ES-I3 (cell line): ENCODE measurements around the gene SLC28A1.

ENCODE experiments used
- H3K36me3 ChIP-seq: 2 replicates; pipeline ENCODE4 v1.6.1; 2013; ENCODE audit warnings: mild to moderate bottlenecking, low read length, control low read depth, moderate library complexity; ENCODE audit not compliant: insufficient read depth
- H3K4me1 ChIP-seq: 2 replicates; pipeline ENCODE4 v1.6.1; 2013; ENCODE audit warnings: mild to moderate bottlenecking, control low read depth, low read length; ENCODE audit not compliant: insufficient read depth
- H3K9ac ChIP-seq: 2 replicates; pipeline ENCODE4 v1.6.1; 2013; ENCODE audit warnings: low read depth, mild to moderate bottlenecking, low read length, moderate library complexity
- H3K9me3 ChIP-seq: 2 replicates; pipeline ENCODE4 v1.6.1; 2013; ENCODE audit warnings: mild to moderate bottlenecking, low read length, moderate library complexity; ENCODE audit not compliant: control insufficient read depth, insufficient read depth

The SLC28A1 gene

DNA sequence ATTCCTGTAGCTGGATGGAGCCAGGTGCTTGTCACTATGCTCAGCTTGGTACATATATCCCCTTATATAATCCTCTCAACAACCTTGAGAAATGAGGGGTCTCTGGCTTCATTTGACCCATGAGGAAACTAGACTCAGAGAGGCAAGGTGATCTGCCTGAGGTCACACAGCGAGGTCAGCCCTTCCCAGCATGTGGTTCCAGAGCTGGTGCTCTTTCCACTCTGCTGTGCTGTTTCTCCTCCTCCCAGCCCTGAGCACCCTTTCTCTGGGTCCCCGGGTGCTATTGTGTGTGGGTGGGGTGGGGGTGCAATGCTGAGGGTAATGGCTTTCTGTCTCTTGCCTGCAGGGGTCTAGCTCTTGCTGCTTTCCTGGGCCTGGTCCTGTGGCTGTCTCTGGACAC, 19.3 kb downstream of the SLC28A1 start:
- Histone ChIP-seq H3K4me1 (0 out of 2 replicates have a peak, but pooled peaks cover 2% of the 10 kb centered on the region), H3K36me3 (no peaks in the 10 kb centered on the region), H3K9ac (no peak overlapping the region), H3K9me3 (no peaks in the 10 kb centered on the region)

DNA sequence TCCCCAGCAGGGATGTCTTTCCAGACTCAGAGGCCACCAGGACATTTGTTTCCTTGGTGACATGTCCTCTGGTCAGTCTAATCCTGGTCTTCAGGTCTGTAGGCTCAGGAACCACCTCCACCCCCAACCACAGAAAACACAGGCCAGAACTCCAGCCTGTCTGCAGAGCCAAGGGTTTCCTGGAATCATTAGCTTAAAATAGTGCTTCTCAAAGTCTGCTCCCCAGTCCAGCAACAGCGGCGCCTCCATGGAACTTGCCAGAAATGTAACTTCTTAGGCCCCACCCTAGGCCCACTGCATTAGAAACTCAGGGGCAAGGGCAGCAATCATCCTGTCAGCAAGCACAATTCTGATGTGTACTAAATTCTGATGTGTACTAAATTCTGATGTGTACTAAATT, 20.0 kb downstream of the SLC28A1 start:
- Histone ChIP-seq H3K9me3 (no peaks in the 10 kb centered on the region), H3K4me1 (peaks cover 4% of the 10 kb centered on the region; the same call in 1 of the 2 replicates), H3K36me3 (no peaks in the 10 kb centered on the region), H3K9ac (no peak overlapping the region)

DNA sequence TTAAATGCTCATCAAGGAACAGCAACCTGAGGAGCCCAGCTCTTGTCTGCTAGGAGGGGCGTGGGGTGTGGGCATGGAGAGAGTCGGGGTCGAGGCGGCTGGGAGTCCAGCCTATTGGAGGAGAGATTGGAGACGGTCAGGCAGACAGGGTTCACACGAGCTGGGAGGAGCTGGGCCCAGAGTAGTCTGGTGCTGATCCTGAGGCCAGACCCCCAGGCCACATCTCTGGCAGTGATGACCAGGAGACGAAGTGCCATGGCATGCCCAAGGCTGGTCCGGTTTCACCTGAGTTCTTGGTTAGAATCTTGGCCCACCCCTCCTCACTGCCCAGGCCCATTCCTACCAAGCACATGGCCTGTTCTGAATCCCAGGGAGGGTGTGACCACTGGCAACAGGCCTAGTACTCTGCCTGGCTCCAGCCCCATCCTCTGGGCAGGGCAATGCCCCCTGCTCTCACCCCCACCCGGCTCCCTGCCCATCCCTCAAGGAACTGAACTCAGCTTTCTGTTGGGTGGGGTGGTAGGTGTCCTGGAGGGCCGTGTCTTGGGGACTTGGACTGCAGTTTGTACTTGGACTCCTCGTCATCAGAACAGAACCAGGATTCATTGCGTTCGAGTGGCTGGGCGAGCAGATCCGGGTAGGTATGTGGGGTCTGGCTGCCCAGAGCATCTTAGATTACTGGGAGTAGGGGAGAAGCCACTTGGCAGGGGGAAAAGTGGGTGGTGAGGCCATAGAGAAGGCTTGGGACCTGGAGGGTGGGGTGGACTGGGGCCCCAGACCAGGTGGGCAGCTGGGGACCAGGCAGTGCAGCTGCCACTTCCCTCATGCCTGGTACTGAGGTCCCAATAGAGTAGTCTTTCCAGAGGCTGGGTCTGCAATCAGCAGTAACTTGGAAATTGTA, 20.8 kb downstream of the SLC28A1 start:
- H3K4me1 ChIP-seq, result peaks cover 4% of the 10 kb centered on the region; the same call in 1 of the 2 replicates
- no peak overlapping the region for H3K9ac ChIP-seq
- H3K9me3 ChIP-seq, result no peaks in the 10 kb centered on the region
- H3K36me3 ChIP-seq, result no peaks in the 10 kb centered on the region

DNA sequence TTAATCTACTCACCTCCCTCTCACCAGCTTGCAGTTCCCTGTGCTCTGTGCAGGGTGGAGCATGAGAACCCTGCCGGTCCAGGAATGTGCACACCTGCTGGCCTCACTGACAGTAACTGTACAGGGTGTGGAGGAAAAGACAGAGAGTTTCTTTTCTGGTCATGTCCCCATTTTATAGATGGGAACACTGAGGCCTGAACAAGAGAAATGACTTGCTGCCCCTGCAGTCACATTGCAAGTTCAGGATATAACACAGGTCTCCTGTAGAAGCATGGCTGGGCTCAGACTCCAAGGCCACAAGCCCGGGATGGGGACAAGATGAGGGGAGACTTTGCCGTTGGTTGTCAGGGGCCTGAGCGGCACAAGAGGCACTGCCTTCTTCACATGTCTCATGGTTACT, 23.3 kb downstream of the SLC28A1 start:
- H3K4me1 ChIP-seq, result peaks cover 4% of the 10 kb centered on the region; the same call in 1 of the 2 replicates
- no peaks in the 10 kb centered on the region; the same call in 1 of the 2 replicates for H3K9me3 ChIP-seq
- no peak overlapping the region for H3K9ac ChIP-seq
- no peaks in the 10 kb centered on the region for H3K36me3 ChIP-seq

DNA sequence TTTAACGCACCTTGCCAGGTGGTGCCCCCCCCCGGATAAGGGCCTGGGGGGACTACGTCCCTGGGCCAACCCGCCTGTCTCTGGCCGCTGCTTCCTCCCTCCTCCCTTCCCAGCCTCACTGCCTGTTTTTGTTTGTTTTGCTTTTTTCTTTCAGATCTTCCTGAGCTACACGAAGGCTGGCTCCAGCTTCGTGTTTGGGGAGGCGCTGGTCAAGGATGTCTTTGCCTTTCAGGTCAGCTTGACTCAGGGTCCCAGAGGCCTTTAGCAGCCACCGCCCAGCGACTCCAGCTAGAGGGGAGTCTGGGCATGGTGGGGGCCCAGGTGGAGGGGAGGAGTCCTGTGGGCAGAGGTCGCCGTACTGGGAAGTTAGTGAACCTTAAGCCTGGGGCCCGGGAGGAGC, 24.1 kb downstream of the SLC28A1 start:
- no peaks in the 10 kb centered on the region for H3K36me3 ChIP-seq
- H3K9ac ChIP-seq, result no peak overlapping the region
- no peaks in the 10 kb centered on the region; the same call in 1 of the 2 replicates for H3K9me3 ChIP-seq
- peaks cover 4% of the 10 kb centered on the region; the same call in 1 of the 2 replicates for H3K4me1 ChIP-seq

DNA sequence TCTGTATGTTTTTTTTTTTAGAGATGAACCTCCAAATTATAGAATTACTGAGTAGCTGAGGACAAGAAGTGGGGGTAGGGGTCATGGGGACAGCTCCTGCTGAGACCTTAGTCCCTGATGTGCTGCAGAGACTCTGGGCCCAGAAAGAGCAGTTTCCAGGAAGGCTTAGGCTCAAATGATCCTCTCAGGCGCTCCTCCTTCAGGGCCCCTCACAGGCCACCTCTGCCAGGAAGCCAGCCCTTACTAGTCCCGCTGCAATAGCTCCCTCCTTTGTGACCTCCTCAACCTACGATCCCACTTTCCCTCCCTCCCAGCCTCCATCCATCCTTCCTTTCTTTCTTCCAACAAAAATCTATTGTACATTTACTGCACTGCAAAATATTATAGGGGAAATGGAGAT, 24.6 kb downstream of the SLC28A1 start:
- no peaks in the 10 kb centered on the region for H3K36me3 ChIP-seq
- no peaks in the 10 kb centered on the region; the same call in 1 of the 2 replicates for H3K9me3 ChIP-seq
- H3K4me1 ChIP-seq, result peaks cover 4% of the 10 kb centered on the region; the same call in 1 of the 2 replicates
- no peak overlapping the region for H3K9ac ChIP-seq

DNA sequence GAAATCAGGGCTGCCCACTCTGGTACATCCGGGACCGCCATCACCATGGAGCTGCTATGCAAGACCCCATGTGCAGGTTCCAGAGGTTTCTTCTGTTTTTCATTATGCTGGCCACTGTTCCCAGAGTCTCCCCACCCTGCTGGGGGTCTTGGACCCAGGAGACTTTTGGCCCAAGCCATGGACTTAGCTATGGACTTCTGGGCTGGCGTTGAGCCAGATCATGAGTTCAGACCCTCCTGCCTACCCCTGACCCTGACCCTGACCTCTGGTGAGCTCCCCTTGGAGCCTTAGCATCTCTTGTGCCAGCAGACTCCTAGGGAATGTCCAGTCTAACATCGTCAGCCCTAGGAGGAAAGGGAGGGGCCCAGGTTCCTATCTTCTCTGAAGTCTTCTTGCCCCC, 25.3 kb downstream of the SLC28A1 start:
- Histone ChIP-seq H3K36me3 (no peaks in the 10 kb centered on the region), H3K9ac (no peak overlapping the region), H3K4me1 (peaks cover 10% of the 10 kb centered on the region; the same call in 1 of the 2 replicates), H3K9me3 (no peaks in the 10 kb centered on the region; the same call in 1 of the 2 replicates)

DNA sequence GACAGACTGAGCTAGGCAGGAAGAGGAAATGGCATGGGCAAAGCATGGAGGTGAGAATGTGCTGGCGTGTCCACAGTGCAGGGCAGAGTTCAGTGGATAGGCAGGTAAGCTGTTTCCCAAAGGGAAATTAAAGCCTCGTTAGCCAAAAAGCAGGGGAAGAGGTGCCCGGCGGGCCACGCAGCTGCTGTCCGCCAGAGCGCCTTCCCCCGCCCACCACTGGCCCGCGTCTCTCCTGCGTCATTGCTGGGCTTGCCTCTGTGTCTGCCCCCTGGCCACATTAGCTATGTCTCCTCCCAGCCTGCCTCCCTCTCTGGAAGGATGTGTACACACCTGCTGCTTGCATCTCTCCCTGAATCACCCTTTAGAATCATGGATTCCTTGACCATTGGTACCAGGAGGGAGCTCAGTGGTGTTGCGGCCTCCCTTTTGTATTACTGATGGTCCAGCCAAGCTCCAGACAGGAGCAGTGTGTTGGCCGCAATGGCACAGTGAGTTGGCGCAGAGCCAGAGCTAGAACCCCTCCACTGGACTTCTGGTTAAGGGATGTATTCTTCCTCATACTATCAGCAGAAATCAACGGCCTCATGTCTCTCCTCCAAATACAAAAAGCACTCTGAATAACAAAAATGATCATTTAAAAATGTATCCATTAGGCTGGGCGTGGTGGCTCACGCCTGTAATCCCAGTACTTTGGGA, 26.6 kb downstream of the SLC28A1 start:
- H3K4me1 ChIP-seq, result peaks cover 17% of the 10 kb centered on the region; the same call in 1 of the 2 replicates
- no peak overlapping the region for H3K9ac ChIP-seq
- no peaks in the 10 kb centered on the region; the same call in 1 of the 2 replicates for H3K9me3 ChIP-seq
- H3K36me3 ChIP-seq, result no peaks in the 10 kb centered on the region

DNA sequence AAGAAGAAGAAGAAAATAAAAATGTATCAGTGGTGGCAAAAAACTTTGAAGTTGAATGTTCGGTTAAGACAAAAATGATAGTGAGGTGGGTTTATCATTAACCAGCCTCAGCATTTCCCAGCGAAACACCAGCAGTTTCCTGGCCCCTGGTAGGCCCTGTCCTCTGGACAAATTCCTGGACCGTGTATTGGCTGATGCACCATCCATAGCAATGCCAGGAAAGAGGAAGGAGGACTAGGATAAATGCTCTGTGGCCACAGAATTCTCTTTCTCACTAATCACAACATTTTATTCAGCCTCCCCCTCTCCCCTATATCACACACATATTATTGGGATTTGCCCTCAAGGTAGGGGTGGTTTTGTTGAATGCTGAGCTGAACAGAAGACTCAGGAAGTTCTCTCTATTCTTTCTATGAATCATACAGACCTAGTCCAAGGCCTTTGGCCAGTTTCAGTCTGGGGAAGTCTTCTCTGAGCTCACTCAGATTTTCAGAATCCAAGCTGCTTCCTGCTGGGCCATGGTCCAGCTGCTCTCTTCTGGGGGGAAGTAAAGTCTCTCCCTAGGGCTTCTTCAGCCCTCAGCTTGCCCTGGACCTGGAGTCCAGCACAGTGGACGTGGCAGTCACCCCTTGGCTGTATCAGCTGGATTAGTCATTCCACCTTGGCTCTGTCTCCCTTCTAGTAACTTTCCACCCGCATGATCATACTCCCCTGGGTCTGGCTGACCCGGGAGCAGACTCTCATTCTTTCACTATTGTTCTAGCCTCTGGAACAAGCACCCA, 27.6 kb downstream of the SLC28A1 start:
- H3K9ac ChIP-seq, result no peak overlapping the region
- no peaks in the 10 kb centered on the region; the same call in 1 of the 2 replicates for H3K9me3 ChIP-seq
- peaks cover 17% of the 10 kb centered on the region; the same call in 1 of the 2 replicates for H3K4me1 ChIP-seq
- no peaks in the 10 kb centered on the region for H3K36me3 ChIP-seq

DNA sequence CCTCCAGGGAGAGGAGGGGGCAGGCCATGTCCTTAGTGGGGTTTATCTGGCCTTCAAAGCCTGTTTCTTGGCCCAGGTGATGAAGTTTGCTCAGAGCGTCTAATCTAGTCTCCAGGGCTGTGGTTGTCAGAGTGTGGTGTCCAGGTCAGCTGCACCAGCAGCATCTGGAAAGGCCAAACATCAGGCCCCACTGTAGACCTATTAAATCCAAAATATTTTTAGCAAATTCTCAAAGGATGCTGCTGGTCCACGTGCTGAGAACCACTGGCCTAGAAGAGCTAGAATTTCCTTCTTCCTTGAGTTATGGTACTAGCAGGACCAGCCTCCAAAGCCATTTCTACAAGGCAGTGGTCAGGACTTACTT, 28.9 kb downstream of the SLC28A1 start:
- Histone ChIP-seq H3K36me3 (no peaks in the 10 kb centered on the region), H3K9me3 (no peaks in the 10 kb centered on the region; the same call in 1 of the 2 replicates), H3K4me1 (peaks cover 17% of the 10 kb centered on the region; the same call in 1 of the 2 replicates), H3K9ac (no peak overlapping the region)

DNA sequence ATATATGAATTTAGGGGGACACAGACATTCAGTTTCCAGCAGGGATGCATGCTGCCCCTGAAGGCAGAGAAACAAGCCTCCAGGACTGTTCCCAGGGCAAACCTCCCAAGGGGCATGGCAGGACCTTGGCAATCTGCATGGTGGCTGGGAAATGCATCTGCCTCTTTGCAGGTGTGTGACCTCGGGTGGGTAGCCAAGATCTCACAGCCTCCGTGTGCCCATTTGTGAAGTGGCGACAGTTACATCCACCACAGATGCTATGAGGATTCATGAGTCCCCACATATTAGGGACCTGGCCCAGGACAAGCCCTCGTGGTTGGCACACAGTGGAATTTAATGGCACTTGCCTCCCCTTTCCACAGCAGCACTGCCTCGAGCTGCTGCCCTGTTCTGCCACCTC, 29.9 kb downstream of the SLC28A1 start:
- Histone ChIP-seq H3K9ac (no peak overlapping the region), H3K4me1 (peaks cover 13% of the 10 kb centered on the region; the same call in 1 of the 2 replicates), H3K9me3 (no peaks in the 10 kb centered on the region; the same call in 1 of the 2 replicates), H3K36me3 (no peaks in the 10 kb centered on the region)

DNA sequence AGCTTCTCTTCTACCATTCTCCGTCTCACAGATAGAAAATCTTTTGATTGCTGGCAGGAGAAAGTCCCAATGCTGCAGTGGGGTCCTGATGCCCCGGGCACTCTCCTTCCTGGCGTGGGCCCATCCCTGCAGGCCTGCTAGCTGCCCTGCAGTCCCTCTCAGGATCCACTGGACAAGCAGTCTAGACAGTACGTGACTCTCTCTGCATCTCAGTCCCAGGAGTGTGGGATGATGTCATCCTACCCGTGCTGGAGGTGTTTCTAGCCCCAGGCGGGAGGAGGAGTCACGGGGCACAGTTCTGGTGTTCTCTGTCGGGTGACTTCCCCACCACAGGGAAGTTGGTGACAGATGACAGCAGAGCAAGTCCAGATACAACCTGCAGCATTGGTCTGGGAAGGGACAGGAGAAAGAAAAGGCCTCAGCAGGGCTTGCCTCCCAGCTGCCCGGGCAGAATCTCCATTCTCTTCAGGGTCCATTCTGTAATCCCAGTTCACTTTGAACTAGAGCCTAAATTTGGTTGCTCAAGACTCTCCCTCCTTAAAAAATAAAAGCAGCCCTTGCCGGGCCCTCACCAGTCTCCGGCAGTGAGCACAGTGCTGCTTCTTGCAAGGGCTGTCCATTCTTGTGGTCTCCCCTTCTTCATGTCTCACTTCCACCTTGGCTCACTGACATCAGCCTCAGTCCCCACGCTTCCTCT, 30.6 kb downstream of the SLC28A1 start:
- Histone ChIP-seq H3K4me1 (peaks cover 13% of the 10 kb centered on the region; the same call in 1 of the 2 replicates), H3K36me3 (no peaks in the 10 kb centered on the region), H3K9me3 (no peaks in the 10 kb centered on the region; the same call in 1 of the 2 replicates), H3K9ac (no peak overlapping the region)

DNA sequence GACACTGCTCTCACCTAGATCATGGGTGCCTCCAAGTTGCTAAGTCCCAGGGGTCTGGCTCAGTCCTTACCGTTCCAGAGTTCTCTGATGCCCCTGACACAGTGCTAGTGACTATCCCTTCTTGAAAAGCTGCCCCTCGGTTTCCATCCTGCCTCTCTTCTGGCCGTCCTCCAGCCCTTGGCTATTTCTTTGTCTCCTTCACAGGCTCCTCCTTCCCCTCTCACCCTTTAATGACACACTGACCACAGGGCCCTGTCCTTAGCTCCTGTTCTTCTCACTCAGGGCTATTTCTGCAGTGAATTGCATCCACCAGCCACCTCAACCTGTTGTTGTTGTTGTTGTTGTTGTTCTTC, 31.1 kb downstream of the SLC28A1 start:
- Histone ChIP-seq H3K4me1 (peaks cover 13% of the 10 kb centered on the region; the same call in 1 of the 2 replicates), H3K36me3 (no peaks in the 10 kb centered on the region), H3K9me3 (no peaks in the 10 kb centered on the region; the same call in 1 of the 2 replicates), H3K9ac (no peak overlapping the region)
